HG03060 (cell line): ENCODE results near the gene UBR3.
"Not testable (repeated sequence)": the region's sequence is repeated elsewhere in the genome, so short reads cannot be mapped to it uniquely, and the experiment has no call there.

Source experiments
- ATAC-seq: cut with Tn5 transposase; IDR thresholded peaks from one replicate; pipeline ENCODE4 v1.9.1; 2021; ENCODE audit warnings: low read depth, moderate number of reproducible peaks; ENCODE audit not compliant: unreplicated experiment

Gene UBR3

GRCh38 chr2:169827272-169828140 is at the start of gene UBR3:
UBR3 (plus strand) TSS chr2:169827454; CDS start chr2:169827508, 54 bp downstream.
- peak; percentile 67 for ATAC-seq

- no peak for ATAC-seq
Measured at GRCh38 chr2:169778446-169778845, 48.8 kb upstream of the UBR3 start.

GRCh38 chr2:169781249-169782013 is 45.8 kb upstream of the UBR3 start:
- ATAC-seq: no peak

DNA sequence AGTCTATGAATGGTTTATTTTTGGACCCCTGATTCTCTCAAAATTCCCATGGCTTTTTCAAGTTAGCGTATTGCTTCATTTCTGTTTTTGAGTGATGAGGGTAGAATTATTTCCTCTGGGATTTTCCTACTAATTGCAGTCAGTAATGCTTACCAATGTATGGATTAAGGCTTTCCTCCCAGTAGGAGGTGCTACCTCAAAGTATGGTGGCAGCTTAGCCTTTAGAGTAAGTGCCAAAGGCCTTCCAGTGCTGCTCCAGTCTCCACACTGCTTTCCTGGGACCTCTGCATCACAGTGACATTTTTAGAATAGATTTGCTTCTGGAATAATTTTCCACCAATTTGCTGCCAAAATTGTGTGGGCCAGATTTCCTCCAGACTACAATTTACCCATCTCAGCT is 44.7 kb upstream of the UBR3 start:
- no peak for ATAC-seq

DNA sequence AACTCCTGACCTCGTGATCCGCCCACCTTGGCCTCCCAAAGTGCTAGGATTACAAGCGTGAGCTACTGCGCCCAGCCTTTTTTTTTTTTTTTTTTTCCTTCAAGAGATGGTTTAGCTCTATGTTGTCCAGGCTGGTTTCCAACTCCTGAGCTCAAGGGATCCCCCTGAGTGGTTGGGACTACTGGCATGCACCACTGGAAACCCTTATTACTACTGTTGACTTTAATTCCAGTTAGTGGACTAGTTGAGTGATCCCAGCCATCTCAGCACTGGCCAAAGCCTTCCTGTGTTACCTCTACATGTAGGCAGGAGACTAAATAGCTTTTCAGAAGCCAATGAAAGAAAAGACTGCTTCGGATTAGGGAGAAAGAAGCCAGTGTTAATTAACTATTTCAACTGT is 36.7 kb upstream of the UBR3 start:
- no peak for ATAC-seq

DNA sequence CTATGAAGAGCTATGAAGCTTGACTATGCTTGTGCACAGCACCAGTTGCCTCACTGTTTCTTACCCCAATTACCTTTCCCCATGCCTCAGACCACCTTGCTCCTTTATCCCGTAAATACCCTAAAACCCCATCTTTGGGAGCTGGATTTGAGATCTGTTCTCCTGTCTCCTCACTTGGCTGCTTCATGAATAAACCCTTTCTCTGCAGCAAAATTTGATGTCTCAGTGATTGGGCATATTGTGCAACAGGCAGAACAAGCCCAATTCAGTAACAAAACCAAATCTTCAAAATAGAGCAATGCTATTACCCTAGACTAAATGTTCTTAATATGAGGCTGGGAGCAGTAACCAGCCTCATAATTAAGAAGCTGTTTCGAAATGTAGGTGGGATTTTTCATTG is 32.1 kb upstream of the UBR3 start:
- no peak for ATAC-seq

- ATAC-seq: no peak
Measured at GRCh38 chr2:169796441-169796840, 30.8 kb upstream of the UBR3 start.

DNA sequence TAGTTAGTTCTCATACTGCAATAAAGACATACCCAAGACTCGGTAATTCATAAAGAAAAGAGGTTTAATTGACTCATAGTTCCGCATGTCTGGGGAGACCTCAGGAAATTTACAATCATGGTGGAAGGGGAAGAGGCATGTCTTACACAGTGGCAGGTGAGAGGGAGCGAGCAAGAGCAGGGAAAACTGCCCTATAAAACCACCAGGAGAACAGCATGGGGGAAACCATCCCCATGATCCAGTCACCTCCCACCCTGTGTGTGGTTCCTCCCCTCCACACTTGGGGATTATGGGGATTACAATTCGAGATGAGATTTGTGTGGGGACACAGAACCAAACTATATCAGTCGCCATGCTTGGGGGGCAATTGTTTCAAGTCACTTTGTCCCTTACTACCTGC is 29.7 kb upstream of the UBR3 start:
- no peak for ATAC-seq

- no peak for ATAC-seq
Measured at GRCh38 chr2:169798397-169798717, 28.9 kb upstream of the UBR3 start.

- peak; percentile 76 for ATAC-seq
Measured at GRCh38 chr2:169798718-169799592, 28.3 kb upstream of the UBR3 start, which contains the start of gene SSB. SSB (plus strand) TSS chr2:169798871; CDS start chr2:169800961, 2,090 bp downstream.

- no peak for ATAC-seq
Measured at GRCh38 chr2:169803480-169803879, 23.8 kb upstream of the UBR3 start.

- ATAC-seq: no peak
Measured at GRCh38 chr2:169806586-169806985, 20.7 kb upstream of the UBR3 start.

GRCh38 chr2:169808221-169808620 is 19.0 kb upstream of the UBR3 start:
- ATAC-seq: no peak

GRCh38 chr2:169815849-169816248 is 11.4 kb upstream of the UBR3 start:
- ATAC-seq: no peak

GRCh38 chr2:169816961-169817360 is 10.3 kb upstream of the UBR3 start:
- ATAC-seq: not testable (repeated sequence)

DNA sequence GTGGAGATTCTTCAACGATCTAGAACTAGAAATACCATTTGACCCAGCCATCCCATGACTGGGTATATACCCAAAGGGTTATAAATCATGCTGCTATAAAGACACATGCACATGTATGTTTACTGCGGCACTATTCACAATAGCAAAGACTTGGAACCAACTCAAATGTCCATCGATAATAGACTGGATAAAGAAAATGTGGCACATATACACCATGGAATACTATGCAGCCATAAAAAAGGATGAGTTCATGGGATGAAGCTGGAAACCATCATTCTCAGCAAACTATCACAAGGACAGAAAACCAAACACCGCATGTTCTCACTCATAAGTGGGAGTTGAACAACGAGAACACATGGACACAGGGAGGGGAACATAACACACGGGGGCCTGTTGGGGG is 9.9 kb upstream of the UBR3 start:
- not testable (repeated sequence) for ATAC-seq

GRCh38 chr2:169818241-169818640 is 9.0 kb upstream of the UBR3 start:
- ATAC-seq: no peak

- ATAC-seq: no peak
Measured at GRCh38 chr2:169819106-169819505, 8.1 kb upstream of the UBR3 start.

DNA sequence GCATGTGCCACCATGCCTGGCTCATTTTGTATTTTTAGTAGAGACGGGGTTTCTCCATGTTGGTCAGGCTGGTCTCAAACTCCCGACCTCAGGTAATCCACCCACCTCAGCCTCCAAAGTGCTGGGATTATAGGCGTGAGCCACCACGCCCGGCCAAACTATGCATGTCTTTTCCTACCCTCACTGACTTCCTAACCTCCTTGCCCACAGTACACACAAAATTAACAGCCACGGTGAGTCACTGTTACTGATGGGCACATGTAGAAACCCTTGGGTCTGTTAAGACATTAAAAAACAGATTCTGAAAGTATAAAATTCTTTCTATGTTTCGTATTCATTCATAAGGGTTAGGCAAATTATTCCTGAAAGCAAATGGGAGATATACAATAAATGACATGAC is 7.2 kb upstream of the UBR3 start:
- ATAC-seq: not testable (repeated sequence)

DNA sequence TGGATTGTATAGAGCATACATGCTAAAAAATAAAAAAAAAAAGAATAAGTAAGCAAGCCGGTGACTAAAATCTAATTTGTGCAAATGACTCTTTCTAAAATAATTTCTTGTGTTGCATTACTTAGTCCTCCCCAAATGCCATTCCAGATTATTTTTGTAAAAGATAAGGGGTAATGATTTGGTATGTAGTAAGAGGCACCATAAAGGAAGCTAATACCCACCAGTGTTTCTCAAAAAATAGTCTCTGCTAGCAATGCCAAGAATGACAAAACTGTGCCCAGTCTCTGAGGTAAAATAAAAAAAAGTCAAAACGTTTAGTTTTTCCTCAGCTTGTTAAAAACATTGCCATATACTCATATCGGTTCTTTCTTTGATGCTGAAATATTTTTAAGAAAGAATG is 5.2 kb upstream of the UBR3 start:
- ATAC-seq: no peak
